Activated CD4-positive, alpha-beta T cell treated with anti-CD3 and anti-CD28 coated beads for 4 hours (primary cell): Measurements from ENCODE around the gene PRAMEF33.
"Not testable (repeated sequence)": the region's sequence is repeated elsewhere in the genome, so short reads cannot be mapped to it uniquely, and the experiment has no call there.

Experiments used
- DNase-seq, 2 donors: peaks; one replicate each; pipeline ENCODE4 v3.0.0-alpha.2; 2020

PRAMEF33 gene, protein sequence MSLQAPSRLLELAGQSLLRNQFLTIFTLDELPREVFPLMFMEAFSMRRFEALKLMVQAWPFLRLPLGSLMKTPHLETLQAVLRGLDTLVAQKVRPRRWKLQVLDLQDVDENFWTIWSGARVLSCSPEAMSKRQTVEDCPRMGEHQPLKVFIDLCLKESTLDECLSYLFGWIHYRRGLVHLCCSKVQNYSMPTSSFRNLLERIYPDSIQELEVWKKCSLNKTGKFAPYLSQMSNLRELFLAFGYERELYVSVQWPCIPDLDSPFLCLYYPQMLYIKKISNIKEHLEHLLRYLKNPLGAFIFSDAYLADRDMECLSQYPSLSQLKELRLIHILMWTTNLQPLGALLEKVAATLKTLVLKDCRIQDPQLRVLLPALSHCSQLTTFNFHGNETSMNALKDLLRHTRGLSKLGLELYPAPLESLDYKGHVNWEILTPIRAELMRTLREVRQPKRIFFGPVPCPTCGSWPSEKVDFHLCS

DNA sequence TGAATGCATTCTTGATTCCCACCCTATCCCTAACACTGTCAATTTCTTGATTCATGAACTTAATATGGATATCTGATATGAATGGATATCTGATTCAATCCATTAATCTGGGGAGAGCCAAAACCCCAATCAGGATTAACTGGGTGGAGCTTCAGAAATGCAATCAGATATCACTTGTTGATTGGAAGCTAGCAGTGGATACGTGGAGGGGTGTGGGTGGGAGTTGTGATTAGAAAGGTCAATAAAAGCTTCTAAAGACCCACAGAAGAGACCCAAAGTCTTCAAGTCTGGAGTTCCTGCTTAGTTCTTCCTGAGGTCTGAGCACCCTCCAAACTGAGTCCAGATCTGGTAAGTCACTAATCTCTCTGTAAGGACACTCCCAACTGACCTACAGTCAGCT is at the start of gene PRAMEF33:
TSS of gene PRAMEF33 (plus strand) at position 301 of the 400 bp plus-strand sequence. CDS start 2,416 bp downstream, outside the sequence.
- not testable (repeated sequence) for DNase-seq

DNA sequence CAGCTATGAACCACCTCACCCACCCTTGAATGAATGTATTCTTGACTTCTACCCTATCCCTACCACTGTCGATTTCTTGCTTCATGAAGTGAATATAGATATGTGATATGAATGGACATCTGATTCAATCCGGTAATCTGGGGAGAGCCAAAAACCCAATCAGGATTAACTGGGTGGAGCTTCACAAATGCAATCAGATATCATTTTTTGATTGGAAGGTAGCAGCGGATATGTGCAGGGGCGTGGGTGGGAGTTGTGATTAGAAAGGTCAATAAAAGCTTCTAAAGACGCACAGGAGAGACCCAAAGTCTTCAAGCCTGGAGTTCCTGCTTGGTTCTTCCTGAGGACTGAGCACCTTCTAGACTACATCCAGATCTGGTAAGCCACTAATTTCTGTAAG is 49.4 kb upstream of the PRAMEF33 start, which contains the start of gene PRAMEF5:
TSS of gene PRAMEF5 (plus strand) at position 301 of the 400 bp plus-strand sequence. CDS start 5,071 bp downstream, outside the sequence.
- not testable (repeated sequence) for DNase-seq

DNA sequence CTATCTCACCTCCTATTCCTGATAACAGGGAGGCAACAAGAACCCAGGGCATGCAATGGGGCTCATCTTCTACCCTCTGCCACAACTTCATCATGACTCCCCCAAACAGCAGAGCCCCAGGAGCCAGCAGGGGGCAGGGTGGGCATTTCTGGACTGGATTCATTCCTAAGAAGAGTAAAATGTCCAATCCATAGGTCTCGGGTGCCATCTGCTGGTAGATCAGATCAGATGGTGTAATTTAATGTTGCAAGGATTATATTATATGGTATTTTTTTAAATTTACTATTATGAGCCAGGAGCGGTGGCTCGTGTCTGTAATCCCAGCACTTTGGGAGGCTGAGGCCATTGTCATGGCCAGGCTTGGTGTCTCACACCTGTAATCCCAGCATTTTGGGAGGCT is 38.2 kb upstream of the PRAMEF33 start:
- DNase-seq = not testable (repeated sequence)

DNA sequence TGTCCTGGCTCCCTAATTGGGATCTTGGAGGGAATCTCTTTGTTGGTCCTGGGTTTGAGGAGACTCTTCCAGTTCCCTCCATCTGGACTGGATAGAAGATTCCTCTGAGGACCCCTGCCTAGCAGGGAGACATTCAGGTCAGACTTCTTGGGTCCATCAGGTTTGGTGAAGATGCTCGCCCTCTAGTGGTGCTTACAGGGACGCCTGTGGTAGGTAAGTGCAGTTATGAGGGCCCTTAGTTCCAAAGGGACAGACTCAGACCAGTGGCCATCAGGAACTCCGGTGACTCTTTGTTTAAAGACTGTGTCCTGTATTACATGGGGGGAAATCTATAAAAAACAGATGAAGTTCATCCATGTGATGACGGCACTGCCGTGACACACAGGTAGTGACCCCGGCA is 26.3 kb upstream of the PRAMEF33 start:
- not testable (repeated sequence) for DNase-seq

DNA sequence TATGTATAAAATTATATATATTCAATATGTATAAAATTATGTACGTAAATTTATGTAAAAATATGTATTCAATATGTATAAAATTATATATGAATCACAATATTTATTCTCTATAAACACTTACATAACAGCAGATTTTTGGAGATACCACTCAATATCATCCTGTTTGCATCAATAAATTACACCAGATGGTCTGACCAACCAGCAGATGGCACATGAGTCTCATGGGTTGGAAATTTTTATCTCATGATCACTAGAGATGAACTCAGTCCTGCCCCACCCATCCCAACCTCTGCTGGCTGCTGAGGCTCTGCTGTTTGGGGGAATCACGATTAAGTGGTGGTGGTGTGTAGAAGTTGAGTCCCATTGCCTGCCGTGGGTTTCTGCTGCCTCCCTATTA is 23.7 kb upstream of the PRAMEF33 start:
- not testable (repeated sequence) for DNase-seq

DNA sequence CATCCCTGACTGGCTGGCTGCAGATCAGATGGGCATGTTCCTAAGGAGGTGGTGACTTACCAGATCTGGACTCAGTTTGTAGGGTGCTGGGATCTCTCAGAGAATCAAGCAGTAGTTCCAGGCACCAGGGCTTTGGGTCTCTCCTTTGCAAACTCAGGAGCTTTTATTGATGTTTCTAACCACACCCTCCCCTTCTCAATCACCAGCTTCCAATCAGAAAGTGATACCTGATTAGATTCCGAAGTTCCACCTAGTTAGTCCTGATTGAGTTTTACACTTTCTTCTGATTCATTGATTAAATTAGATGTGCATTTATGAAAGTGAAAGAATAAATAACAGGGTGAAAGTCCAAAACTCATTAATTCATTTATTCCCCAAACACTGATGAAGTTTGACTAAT is 18.3 kb upstream of the PRAMEF33 start, which contains the start of gene PRAMEF8:
TSS of gene PRAMEF8 (minus strand) at position 101 of the 400 bp plus-strand sequence. CDS start 1,046 bp downstream, outside the sequence.
- not testable (repeated sequence) for DNase-seq

DNA sequence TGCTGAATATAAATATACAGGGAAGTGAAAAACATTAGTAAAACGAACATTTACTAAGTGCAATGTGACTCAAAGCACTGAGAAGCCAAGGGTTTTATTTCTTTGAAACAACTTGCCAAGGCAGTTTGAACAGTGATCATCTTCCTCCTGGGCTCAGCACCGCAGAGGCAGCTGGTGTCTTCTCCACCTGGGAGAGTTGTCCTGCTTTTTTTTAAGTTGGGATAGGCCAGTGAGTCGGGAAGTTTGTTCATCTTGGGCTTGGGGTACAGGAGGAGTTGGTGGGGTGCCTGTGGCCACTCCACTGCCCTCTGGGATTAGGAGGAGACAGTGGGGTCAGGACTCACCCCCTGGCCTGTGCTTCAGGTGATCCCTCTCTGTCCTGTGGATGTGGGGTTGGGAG is 14.3 kb upstream of the PRAMEF33 start:
- DNase-seq = not testable (repeated sequence)

DNA sequence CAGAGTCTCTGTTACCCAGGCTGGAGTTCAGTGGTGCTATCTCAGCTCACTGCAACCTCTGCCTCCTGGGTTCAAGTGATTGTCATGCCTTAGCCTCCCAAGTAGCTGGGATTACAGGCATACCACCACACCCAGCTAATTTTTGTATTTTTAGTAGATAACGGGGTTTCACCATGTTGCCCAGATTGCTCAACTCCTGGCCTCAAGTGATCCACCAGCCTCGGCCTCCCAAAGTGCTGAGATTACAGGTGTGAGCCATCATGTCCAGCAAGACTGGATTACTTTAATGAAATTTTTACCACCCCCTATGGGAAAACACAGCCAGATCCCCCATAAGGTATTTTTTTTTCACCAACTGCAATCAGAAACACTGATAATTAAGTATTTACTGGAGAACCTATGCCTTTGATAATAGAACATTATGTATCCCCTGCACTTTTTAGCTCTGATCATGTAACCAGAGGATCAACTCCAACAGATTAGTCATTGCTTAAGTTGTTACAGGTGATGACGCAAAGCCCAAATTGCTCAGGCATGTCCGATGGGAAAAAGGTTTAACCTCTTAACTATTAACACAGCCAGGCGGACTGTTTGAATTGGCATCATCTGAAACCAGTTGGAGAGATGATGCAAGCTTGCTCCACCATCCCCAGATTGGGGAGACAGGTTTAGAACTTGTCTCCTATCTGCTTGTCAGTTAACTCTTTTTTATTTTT is 6.0 kb upstream of the PRAMEF33 start:
- not testable (repeated sequence) for DNase-seq

DNA sequence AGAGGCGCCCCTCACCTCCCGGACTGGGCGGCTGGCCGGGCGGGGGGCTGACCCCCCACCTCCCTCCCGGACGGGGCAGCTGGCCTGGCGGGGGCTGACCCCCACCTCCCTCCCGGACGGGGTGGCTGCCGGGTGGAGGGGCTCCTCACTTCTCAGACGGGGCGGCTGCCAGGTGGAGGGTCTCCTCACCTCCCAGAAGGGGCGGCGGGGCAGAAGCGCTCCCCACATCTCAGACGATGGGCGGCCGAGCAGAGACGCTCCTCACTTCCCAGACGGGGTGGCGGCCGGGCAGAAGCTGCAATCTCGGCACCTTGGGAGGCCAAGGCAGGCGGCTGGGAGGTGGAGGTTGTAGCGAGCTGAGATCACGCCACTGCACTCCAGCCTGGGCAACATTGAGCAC is 4.6 kb upstream of the PRAMEF33 start:
- DNase-seq = not testable (repeated sequence)

DNA sequence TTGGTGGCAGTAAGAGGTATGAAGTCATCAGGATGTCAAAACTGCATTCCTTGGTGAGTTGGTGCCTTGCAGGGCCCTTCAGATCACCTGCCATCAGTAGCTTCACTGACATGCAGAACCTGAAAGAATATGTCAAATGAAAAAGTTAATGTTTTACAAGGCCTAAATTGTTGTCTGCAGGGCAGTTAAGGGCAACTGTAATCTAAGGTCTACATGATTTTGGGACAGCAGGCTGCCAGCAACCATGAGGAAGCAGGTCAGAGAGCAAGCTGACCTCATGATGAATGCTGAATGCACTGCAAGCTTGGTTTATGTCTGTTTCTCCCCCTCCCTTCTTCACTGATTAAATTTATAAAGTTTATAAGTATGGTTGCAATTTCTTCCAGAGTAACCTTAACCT is 1.1 kb upstream of the PRAMEF33 start:
- not testable (repeated sequence) for DNase-seq

DNA sequence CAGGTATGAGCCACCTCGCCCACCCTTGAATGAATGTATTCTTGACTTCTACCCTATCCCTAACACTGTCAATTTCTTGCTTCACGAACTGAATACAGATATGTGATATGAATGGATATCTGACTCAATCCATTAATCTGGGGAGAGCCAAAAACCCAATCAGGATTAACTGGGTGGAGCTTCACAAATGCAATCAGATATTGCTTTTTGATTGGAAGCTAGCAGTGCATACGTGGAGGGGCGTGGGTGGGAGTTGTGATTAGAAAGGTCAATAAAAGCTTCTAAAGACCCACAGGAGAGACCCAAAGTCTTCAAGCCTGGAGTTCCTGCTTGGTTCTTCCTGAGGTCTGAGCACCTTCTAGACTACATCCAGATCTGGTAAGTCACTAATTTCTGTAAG is 11.9 kb downstream of the PRAMEF33 start, which contains the start of gene PRAMEF15:
TSS of gene PRAMEF15 (plus strand) at position 301 of the 400 bp plus-strand sequence. CDS start 2,827 bp downstream, outside the sequence.
- DNase-seq = not testable (repeated sequence)

DNA sequence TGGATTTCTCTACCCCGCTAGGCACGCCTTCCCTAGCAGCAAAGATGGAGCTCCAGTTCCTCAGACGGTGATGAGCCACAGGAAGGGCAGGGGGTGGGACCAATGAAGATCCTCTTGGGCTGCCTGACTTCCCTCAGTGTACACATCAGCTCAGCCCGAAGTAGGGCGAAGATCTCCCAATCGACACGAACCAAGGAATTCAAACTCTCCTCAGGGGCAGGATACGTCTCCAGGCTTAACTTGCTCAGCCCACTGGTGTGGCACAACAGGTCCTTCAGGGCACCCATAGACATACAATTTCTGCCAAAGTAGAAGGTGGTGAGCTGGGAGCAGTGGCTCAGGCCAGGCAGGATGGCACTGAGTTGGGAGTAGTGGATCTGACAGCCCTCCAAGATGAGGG is 39.2 kb downstream of the PRAMEF33 start:
- not testable (repeated sequence) for DNase-seq

DNA sequence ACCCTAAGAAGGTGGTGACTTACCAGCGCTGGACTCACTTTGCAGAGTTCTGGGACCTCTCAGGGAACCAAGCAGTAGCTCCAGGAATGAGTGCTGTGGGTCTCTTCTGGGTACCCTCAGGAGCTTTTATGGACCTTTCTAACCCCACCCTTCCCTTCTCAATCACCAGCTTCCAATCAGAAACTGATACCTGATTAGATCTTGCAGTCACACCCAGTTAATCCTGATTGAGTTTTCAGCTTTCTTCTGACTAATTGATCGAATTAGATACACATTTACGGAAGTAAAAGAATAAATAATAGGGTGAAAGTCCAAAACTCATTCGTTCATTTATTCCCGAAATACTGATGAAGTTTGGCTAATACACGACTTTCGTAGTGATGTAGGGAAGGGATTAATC is 43.7 kb downstream of the PRAMEF33 start, which contains the start of gene PRAMEF14:
TSS of gene PRAMEF14 (minus strand) at position 101 of the 400 bp plus-strand sequence. CDS start 1,820 bp downstream, outside the sequence.
- DNase-seq = not testable (repeated sequence)

DNA sequence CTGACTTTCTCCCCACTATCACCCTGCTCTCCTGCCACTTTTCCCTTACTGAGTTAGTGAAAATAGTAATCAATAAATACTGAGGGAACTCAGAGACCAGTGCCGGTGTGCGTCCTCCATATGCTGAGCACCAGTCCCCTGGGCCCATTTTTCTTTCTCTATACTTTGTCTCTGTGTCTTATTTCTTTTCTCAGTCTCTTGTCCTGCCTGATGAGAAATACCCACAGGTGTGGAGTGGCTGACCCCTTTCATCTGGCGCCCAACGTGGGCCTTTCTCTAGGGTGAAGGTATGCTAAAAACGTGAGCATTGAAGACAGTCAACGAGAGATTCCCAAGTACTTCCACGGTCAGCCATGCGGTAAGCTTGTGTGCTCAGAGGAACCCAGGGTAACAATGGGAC is 50.1 kb downstream of the PRAMEF33 start:
- DNase-seq = not testable (repeated sequence)

DNA sequence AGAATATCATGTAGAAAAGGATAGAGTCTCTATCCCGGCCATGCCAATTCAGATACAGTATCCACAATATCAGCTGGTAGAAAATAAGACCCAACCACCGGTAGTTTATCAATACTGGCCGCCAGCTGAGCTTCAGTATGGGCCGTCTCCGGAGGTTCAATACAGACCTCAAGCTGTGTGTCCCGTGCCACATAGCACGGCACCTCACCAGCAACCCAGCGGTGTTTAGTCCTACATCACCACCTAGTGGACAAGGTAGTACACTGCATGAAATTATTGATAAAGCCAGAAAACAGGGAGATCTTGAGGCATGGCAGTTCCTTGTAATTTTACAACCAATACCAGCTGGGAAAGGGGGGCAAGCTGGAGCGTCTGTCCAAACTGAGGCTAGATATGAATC is 51.1 kb downstream of the PRAMEF33 start:
- not testable (repeated sequence) for DNase-seq

DNA sequence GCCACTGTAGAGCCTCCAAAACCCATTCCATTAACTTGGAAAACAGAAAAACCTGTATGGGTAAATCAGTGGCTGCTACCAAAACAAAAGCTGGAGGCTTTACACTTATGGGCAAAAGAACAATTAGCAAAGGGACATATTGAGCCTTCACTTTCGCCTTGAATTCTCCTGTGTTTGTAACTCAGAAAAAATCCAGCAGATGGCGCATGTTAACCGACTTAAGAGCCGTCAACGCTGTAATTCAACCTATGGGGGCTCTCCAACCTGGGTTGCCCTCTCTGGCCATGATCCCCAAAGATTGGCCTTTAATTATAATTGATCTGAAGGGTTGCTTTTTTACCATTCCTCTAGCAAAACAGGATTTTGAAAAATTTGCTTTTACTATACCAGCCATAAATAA is 53.4 kb downstream of the PRAMEF33 start:
- DNase-seq = peak; percentile 2 to 17
